ENCODE results near the gene MAPK4. TPM values are rescaled to one million over a fixed set of nuclear protein-coding genes. Genes with fewer than 3 reads are reported as not detected.

The MAPK4 gene
- total RNA-seq, 1 donor from 2014 or later = not detected

GRCh38 chr18:50647792-50648191 lies 87.9 kb downstream of the MAPK4 start:
- DNase-seq (ENCODE audit: extremely low read depth, low read depth, low spot score) = no peak

DNA sequence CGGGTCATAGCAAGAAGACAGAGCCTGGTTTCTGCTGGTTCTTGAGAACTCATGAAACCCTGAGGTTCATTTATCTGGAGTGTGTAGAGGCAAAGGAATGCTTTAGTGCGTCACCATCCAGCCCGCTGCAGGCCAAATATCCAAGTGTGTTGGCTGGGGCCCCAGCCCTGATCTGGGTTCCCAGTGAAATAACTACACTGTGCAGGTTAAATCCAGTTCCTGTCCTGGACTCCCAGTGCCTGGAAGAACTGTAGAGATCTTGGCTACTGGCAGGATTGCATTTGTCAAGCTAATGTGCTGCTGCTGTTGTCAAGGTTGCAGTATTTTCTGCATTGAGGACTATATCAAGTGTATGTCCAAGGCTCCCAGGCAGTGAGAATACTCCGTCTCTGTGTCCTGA lies 89.9 kb downstream of the MAPK4 start:
- no peak for DNase-seq (ENCODE audit: extremely low read depth, low read depth, low spot score)

DNA sequence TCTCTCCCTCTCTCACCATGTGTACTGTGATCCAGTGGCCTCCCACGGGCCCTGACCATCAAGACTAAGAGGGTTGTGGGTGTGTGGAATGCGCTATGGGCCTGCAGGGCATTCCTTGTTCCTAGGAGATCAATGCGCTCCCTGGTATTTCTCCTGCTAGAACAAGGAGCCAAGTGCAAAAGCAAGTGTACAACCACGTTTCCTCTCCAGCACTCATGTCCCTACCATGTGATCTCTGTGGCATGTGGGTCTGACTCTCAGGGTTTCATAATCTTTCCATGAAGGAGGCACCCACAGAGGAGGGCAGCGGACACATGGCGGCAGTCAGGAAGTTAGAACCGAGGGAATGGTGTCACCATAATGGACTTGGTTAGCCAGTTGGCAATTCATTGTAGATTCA lies 91.4 kb downstream of the MAPK4 start:
- no peak for DNase-seq (ENCODE audit: extremely low read depth, low read depth, low spot score)

DNA sequence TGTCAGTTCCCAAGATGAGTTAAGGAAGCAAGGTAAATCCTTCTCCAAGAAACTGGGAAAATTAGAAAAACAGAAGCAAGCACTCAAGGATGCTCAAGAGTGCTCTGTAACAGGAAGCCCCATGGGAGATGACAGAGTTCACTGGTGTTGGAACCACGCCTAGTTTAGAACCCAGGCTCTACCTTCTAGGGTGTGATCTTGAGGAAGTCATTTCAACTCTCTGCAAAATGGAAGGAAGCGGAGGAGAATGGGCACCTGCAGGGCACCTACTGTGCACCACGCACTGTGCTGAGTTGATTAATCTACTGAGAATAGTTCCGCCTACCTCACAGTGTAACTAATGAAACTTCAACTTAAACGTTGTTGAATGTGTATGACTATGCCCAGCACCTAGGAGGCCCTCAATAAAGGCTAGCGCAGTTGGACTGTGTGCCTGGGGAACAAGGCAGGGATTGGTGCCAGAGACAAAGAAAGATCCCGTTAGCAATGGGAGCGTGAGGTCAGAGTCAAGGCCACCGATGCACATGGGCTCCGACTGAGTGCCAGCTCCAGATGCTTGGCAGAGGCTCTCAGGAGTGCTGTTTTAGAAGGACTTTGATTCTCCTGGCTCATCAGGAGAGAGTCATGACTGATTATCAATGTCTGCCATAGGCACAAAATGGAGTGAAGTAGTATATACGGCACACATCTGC lies 93.7 kb downstream of the MAPK4 start:
- no peak for DNase-seq (ENCODE audit: extremely low read depth, low read depth, low spot score)

- no peak for DNase-seq (ENCODE audit: extremely low read depth, low read depth, low spot score)
These were observed 94.3 kb downstream of the MAPK4 start for GRCh38 chr18:50654211-50654610.

- no peak for DNase-seq (ENCODE audit: extremely low read depth, low read depth, low spot score)
These were observed 95.0 kb downstream of the MAPK4 start for GRCh38 chr18:50654658-50655550.

- DNase-seq (ENCODE audit: extremely low read depth, low read depth, low spot score) = no peak
These were observed 96.5 kb downstream of the MAPK4 start for GRCh38 chr18:50656396-50656795.

GRCh38 chr18:50656841-50657470 lies 97.1 kb downstream of the MAPK4 start:
- DNase-seq (ENCODE audit: extremely low read depth, low read depth, low spot score) = no peak

DNA sequence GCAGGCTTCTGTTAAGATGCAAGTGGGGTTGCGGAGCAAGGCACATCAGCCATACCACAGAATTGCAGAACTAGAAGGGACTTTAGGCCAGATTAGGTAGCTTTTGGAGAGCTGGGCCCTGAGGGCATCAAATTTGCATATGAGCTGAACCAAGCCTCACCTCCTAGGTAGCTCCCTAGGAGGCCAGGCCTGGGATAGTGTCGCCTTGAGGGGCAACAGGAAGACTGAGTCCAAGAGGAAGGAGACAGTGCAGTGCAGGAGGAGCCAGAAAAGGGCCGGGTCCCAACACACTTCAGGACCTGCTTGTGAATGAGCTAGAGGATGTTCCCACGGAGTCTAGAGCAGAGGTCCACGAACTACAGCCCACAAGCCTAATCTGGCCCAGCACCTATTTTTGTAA lies 98.7 kb downstream of the MAPK4 start:
- no peak for DNase-seq (ENCODE audit: extremely low read depth, low read depth, low spot score)

GRCh38 chr18:50659091-50660003 lies 99.5 kb downstream of the MAPK4 start:
- DNase-seq (ENCODE audit: extremely low read depth, low read depth, low spot score) = no peak

GRCh38 chr18:50661013-50661412 lies 101.1 kb downstream of the MAPK4 start:
- DNase-seq (ENCODE audit: extremely low read depth, low read depth, low spot score) = no peak

DNA sequence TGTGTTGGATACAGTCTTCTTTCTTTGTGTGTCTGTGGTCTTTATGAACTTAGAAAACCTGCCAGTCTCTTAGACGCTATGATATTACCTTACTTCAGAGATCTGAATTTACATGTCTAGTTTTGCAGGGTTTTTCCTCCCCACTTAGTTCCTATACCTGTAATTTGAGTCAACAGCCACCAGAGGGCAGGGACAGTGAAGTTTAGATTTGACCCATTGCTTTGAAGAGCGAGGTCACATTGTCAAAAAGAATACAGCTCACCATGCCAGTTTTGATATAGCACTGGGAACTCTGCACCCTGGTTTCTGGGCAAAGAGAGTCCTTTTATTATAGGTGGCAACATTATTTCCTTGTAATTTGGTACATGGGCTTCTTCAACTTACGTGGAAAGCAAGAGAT lies 102.3 kb downstream of the MAPK4 start:
- no peak for DNase-seq (ENCODE audit: extremely low read depth, low read depth, low spot score)

- no peak for DNase-seq (ENCODE audit: extremely low read depth, low read depth, low spot score)
These were observed 103.0 kb downstream of the MAPK4 start for GRCh38 chr18:50662775-50663383.

DNA sequence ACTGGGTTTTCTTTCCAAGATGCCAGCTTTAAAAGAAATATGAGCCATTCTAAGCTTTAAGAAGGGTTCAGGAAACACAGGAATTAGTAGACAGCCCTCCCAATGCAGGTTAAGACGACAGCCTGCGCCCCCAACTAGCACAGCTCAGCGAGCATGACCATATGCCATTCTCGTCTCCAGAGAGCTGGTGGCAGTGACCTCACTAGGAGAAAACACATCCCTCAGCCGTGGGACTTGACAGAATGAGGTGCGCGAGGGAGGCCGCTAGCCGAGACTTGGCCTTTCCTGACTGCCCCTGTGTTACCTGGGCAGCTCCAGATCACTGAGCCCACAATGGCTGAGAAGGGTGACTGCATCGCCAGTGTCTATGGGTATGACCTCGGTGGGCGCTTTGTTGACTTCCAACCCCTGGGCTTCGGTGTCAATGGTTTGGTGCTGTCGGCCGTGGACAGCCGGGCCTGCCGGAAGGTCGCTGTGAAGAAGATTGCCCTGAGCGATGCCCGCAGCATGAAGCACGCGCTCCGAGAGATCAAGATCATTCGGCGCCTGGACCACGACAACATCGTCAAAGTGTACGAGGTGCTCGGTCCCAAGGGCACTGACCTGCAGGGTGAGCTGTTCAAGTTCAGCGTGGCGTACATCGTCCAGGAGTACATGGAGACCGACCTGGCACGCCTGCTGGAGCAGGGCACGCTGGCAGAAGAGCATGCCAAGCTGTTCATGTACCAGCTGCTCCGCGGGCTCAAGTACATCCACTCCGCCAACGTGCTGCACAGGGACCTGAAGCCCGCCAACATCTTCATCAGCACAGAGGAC lies 103.9 kb downstream of the MAPK4 start:
- no peak for DNase-seq (ENCODE audit: extremely low read depth, low read depth, low spot score)

DNA sequence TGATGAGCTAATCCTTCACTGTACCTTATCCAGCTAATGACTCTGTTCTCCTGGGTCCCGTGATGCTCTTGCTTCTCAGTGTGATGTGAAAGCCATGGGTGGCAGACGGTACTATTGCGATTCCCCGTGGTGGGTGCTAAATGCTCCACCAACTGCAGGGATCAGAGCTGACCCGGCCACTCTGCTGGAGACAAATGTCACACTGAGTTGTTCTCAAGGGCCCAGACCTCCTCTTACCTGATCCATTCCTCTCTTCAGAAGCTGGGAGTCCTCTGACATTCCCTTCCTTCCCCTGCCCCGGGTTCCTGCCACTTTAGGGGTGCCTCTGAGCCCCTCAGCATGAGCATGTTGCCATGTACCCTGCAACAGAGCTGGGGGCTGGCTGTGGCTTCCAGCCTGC lies 105.1 kb downstream of the MAPK4 start:
- DNase-seq (ENCODE audit: extremely low read depth, low read depth, low spot score) = no peak

- DNase-seq (ENCODE audit: extremely low read depth, low read depth, low spot score) = no peak
These were observed 105.6 kb downstream of the MAPK4 start for GRCh38 chr18:50665519-50665918.

- DNase-seq (ENCODE audit: extremely low read depth, low read depth, low spot score) = no peak
These were observed 106.6 kb downstream of the MAPK4 start for GRCh38 chr18:50666536-50666935.

- no peak for DNase-seq (ENCODE audit: extremely low read depth, low read depth, low spot score)
These were observed 111.5 kb downstream of the MAPK4 start for GRCh38 chr18:50671376-50671775.

- no peak for DNase-seq (ENCODE audit: extremely low read depth, low read depth, low spot score)
These were observed 114.6 kb downstream of the MAPK4 start for GRCh38 chr18:50674307-50674980.
